Upper lobe of left lung (tissue), 4 donors: ENCODE data around the gene NYAP2.

Experiments used
- EP300 ChIP-seq, 4 donors: sonication (generic); formaldehyde crosslinking; IDR thresholded peaks; one replicate each; pipeline ENCODE4 v1.5.1; 2017; ENCODE audit warnings: antibody characterized with exemption in 4 of 4, control low read depth in 2 of 4
- POLR2A ChIP-seq, 4 donors: fragments of 450-650 bp; IDR thresholded peaks; one replicate each; pipeline ENCODE4 v1.5.1; 2016 to 2017; ENCODE audit warnings: antibody characterized with exemption in 4 of 4, mild to moderate bottlenecking in 2 of 4
- POLR2AphosphoS5 ChIP-seq, 2 donors: sonication (generic); formaldehyde crosslinking; IDR thresholded peaks; one replicate each; pipeline ENCODE4 v1.5.1; 2017; ENCODE audit warnings: antibody characterized with exemption in 2 of 2
- TF ChIP-seq, protein P1 (sequence below), 6 experiments: fragments of 450-650 bp in 4 of 6; fragments of 200-600 bp in 2 of 6; sonication (generic) in 2 of 6; IDR thresholded peaks; one replicate each; pipeline ENCODE4 v1.5.1; 2016 to 2019; ENCODE audit warnings: antibody characterized with exemption in 6 of 6

DNA sequence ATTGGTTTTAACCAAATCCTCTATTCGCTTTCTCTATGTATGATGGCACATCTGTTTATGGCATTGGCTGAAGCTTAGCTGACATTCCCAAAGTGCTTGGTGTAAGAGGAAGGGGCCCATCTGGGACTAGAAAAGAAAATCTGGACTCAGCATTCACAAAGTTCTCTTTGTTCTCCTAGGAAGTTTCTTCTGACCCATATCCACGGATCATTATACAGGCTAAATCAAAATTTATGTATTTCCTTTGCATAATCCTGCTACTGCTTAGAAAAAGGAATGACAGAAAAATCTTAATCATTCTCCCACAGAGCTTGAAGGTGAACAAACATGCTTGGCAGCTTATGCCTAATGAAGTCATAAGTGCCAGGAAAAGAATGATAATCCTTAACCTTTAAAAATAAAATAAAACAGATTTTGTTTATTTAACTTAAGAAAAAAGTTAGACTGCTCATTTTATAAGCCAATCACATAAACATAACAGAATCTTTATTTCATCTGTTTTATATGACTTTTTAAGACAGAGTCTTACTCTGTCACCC, 88.4 kb downstream of the NYAP2 start:
- no peak for TF ChIP-seq EP300 (IDR thresholded peaks at IDR 0.05)
- TF ChIP-seq, protein P1, sequence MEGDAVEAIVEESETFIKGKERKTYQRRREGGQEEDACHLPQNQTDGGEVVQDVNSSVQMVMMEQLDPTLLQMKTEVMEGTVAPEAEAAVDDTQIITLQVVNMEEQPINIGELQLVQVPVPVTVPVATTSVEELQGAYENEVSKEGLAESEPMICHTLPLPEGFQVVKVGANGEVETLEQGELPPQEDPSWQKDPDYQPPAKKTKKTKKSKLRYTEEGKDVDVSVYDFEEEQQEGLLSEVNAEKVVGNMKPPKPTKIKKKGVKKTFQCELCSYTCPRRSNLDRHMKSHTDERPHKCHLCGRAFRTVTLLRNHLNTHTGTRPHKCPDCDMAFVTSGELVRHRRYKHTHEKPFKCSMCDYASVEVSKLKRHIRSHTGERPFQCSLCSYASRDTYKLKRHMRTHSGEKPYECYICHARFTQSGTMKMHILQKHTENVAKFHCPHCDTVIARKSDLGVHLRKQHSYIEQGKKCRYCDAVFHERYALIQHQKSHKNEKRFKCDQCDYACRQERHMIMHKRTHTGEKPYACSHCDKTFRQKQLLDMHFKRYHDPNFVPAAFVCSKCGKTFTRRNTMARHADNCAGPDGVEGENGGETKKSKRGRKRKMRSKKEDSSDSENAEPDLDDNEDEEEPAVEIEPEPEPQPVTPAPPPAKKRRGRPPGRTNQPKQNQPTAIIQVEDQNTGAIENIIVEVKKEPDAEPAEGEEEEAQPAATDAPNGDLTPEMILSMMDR (IDR thresholded peaks at IDR 0.05), result no peak
- TF ChIP-seq POLR2A (IDR thresholded peaks at IDR 0.05), result no peak
- TF ChIP-seq POLR2AphosphoS5 (IDR thresholded peaks at IDR 0.05), result no peak
